ENCODE results near the gene KRTAP5-10. TPM values are rescaled to one million over a fixed set of nuclear protein-coding genes. Genes with fewer than 3 reads are reported as not detected.
"Not testable (repeated sequence)": the region's sequence is repeated elsewhere in the genome, so short reads cannot be mapped to it uniquely, and the experiment has no call there.

KRTAP5-10 gene
- total RNA-seq, 1 experiment from 2014 or later: 0.20 TPM

GRCh38 chr11:71575723-71576424 is 10.5 kb downstream of the KRTAP5-10 start:
- intact Hi-C loops (cut with micrococcal nuclease): no loop called here
- Histone ChIP-seq H3K9me2 (ENCODE audit: insufficient read depth) (no peaks in the 10 kb centered on the region), H3K27me3 (ENCODE audit: insufficient read depth, low read length) (peaks cover 7% of the 10 kb centered on the region; the same call in 1 of the 2 replicates), H3K36me3 (ENCODE audit: control insufficient read depth in 1 of 2, insufficient read depth in 2 of 2, low read length in 2 of 2) (no peaks in the 10 kb centered on the region), H3K4me1 (ENCODE audit: control insufficient read depth in 1 of 2, insufficient read depth in 2 of 2, low read length in 2 of 2) (peaks cover 0 to 4% of the 10 kb centered on the region in 2 experiments; a peak in 1 of 4 replicates), H3K79me2 (ENCODE audit: insufficient read depth, low read length) (no peaks in the 10 kb centered on the region), H3K4me2 (ENCODE audit: low read length) (no peak overlapping the region), H4K20me1 (ENCODE audit: insufficient read depth) (no peaks in the 10 kb centered on the region), H3K27ac (ENCODE audit: low read depth, low read length) (no peak overlapping the region), H3K9ac (ENCODE audit: low read length) (no peak overlapping the region), H3K4me3 (replicated peaks in 1 of 2; ENCODE audit: low read depth in 1 of 2, low read length in 2 of 2) (no peak overlapping the region), H3K9me3 (ENCODE audit: control insufficient read depth in 1 of 2, insufficient read depth in 1 of 2, low read depth in 1 of 2, low read length in 2 of 2) (no peaks in the 10 kb centered on the region), H2AFZ (ENCODE audit: low read depth, low read length, poor library complexity, severe bottlenecking) (no peak overlapping the region)
- POLR2A ChIA-PET: no interaction called here
- TF ChIP-seq EZH2phosphoT487 (IDR thresholded peaks at IDR 0.05; ENCODE audit: borderline replicate concordance) (no peak), EZH2 (IDR thresholded peaks at IDR 0.05) (no peak), SRF (IDR thresholded peaks at IDR 0.05; ENCODE audit: low read depth) (no peak), TCF7L2 (IDR thresholded peaks at IDR 0.05; ENCODE audit: borderline replicate concordance, extremely low read depth, insufficient read depth, insufficient read length) (no peak), CTCF (IDR thresholded peaks at IDR 0.05 in 2 of 3, conservative IDR thresholded peaks at IDR 0.05 in 1 of 3; ENCODE audit: borderline replicate concordance in 1 of 3, insufficient read depth in 1 of 3, low read depth in 2 of 3, low read length in 2 of 3) (no peak), CEBPB (IDR thresholded peaks at IDR 0.05; ENCODE audit: low read depth) (no peak), REST (IDR thresholded peaks at IDR 0.05; ENCODE audit: low read depth) (no peak), EGR1 (IDR thresholded peaks at IDR 0.05; ENCODE audit: low read depth) (no peak), SIN3A (IDR thresholded peaks at IDR 0.05; ENCODE audit: low read depth) (no peak), JUND (IDR thresholded peaks at IDR 0.05) (no peak), ELF1 (IDR thresholded peaks at IDR 0.05; ENCODE audit: borderline replicate concordance, low read depth) (no peak)
- TF ChIP-seq, protein P1, sequence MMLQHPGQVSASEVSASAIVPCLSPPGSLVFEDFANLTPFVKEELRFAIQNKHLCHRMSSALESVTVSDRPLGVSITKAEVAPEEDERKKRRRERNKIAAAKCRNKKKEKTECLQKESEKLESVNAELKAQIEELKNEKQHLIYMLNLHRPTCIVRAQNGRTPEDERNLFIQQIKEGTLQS (IDR thresholded peaks at IDR 0.05): no peak
- ATAC-seq: no peak
- BruUV-seq (replicated peaks): no TSS peak
- CTCF ChIA-PET: interaction anchor here (1.4 kb wide), 1 partner anchor 12 kb away, joined by 4 read pairs; no protein-coding TSS in a partner anchor
- no peak for DNase-seq (ENCODE audit: low read depth, low spot score)
- RAD21 ChIA-PET (ENCODE audit: low non-redundant PET in 1 of 2, low total read pairs in 2 of 2, uncharacterized antibody in 2 of 2, unreplicated experiment in 2 of 2): no interaction called here

DNA sequence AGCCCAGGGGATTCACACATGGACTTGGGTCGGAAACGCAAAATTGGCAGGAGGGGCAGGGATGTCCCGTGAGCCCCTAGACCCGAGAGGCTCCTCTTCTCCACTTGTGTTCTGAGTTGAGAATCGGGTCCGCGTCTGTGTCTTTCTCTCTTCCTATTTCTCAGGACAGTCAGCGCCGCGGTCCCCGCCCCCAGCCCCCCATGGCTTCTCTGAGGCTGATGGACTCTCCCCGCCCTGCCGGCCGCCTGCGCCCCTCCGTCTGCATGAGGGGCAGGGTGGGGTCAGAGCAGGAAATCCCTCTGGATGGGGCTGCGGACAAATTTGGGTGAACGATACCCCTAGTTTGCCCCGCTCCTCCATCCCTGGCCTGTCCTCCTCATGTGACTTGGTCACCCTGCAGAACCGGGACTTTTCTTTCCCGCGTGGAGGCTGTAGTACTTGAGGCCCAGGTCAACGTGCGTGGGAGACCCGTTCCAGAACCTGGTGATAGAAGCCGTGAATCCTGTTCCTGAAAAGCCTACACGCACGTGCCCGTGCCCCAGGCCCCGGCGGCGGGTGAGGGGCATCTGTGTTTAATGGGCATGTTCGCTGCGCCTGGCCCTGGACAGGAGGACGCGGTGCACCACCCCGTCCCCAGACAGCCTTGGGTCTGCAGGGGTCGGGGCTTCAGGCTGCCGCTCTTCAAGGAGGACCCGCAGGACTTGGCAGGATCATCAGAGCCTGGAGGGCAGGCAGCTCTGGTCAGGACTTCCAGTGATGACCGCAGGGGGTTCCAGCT is 11.5 kb downstream of the KRTAP5-10 start:
- H3K36me3 ChIP-seq (ENCODE audit: control insufficient read depth in 1 of 2, insufficient read depth in 2 of 2, low read length in 2 of 2); H3K4me1 ChIP-seq (ENCODE audit: control insufficient read depth in 1 of 2, insufficient read depth in 2 of 2, low read length in 2 of 2); BruUV-seq (replicated peaks); H3K9me3 ChIP-seq (ENCODE audit: control insufficient read depth in 1 of 2, insufficient read depth in 1 of 2, low read depth in 1 of 2, low read length in 2 of 2); H3K4me3 ChIP-seq (replicated peaks in 1 of 2; ENCODE audit: low read depth in 1 of 2, low read length in 2 of 2); H3K9me2 ChIP-seq (ENCODE audit: insufficient read depth); H2AFZ ChIP-seq (ENCODE audit: low read depth, low read length, poor library complexity, severe bottlenecking); RAD21 ChIA-PET (ENCODE audit: low non-redundant PET in 1 of 2, low total read pairs in 2 of 2, uncharacterized antibody in 2 of 2, unreplicated experiment in 2 of 2); DNase-seq (ENCODE audit: low read depth, low spot score); H3K4me2 ChIP-seq (ENCODE audit: low read length); H3K27me3 ChIP-seq (ENCODE audit: insufficient read depth, low read length); intact Hi-C loops (cut with micrococcal nuclease); H3K27ac ChIP-seq (ENCODE audit: low read depth, low read length); H4K20me1 ChIP-seq (ENCODE audit: insufficient read depth); ATAC-seq; POLR2A ChIA-PET; H3K9ac ChIP-seq (ENCODE audit: low read length); H3K79me2 ChIP-seq (ENCODE audit: insufficient read depth, low read length): not testable (repeated sequence)
- CTCF ChIA-PET: interaction anchor here (1.4 kb wide), 1 partner anchor 13 kb away, joined by 4 read pairs; no protein-coding TSS in a partner anchor

Data from HCT116 (cell line).